Loucy (cell line): ENCODE data around the gene KCNK5.

Experiments used
- CTCF ChIP-seq: fragments of 200-600 bp; sonication (generic); conservative IDR thresholded peaks from 2 replicates; pipeline ENCODE4 v1.5.1; 2014; ENCODE audit warnings: mild to moderate bottlenecking, antibody characterized with exemption, low read length
- EZH2phosphoT487 ChIP-seq: fragments of 200-600 bp; IDR thresholded peaks from 2 replicates; pipeline ENCODE4 v1.6.1; 2018; ENCODE audit warnings: antibody characterized with exemption, mild to moderate bottlenecking, moderate library complexity, borderline replicate concordance

- TF ChIP-seq EZH2phosphoT487, result no peak
- TF ChIP-seq CTCF, result no peak
Observed at GRCh38 chr6:39189131-39189530, 40.1 kb downstream of the KCNK5 start.
